HEK293 (cell line): ENCODE results near the gene MAP3K7CL.
A peak's percentile ranks its signal among the peaks of the same experiment; 100 is the strongest.

Experiments
- CTCF ChIA-PET: fragments of 350-600 bp; formaldehyde crosslinking; extraction: SDS; loops from one replicate; lab custom pipeline; 2021; ENCODE audit warnings: antibody characterized with exemption; lab: Yijun Ruan, JAX
- POLR2A ChIA-PET: fragments of 300-600 bp; formaldehyde crosslinking; extraction: SDS; loops from one replicate; lab custom pipeline; 2020; ENCODE audit warnings: antibody characterized with exemption, inconsistent platforms; lab: Yijun Ruan, JAX
- H3K27ac ChIP-seq: fragments of 200-500 bp; sonication (Bioruptor generic); 2 replicates; pipeline ENCODE4 v1.5.1; 2014; ENCODE audit warnings: low read depth, low read length, control low read depth, inconsistent platforms; ENCODE audit errors: extremely low read depth
- H3K36me3 ChIP-seq, 2 experiments: fragments of 200-500 bp in 1 of 2; sonication (Bioruptor generic) in 1 of 2; 1 replicate in 1 of 2; 2 replicates in 1 of 2; pipeline ENCODE4 v1.5.1; 2014 to 2017; ENCODE audit warnings: inconsistent platforms in 2 of 2, low read length in 2 of 2; ENCODE audit not compliant: control insufficient read depth in 2 of 2, insufficient read depth in 1 of 2
- H3K4me1 ChIP-seq: fragments of 200-500 bp; sonication (Bioruptor generic); 2 replicates; pipeline ENCODE4 v1.5.1; 2014; ENCODE audit warnings: mild to moderate bottlenecking, low read length, inconsistent platforms; ENCODE audit not compliant: control insufficient read depth, insufficient read depth
- H3K4me3 ChIP-seq: 2 replicates; pipeline ENCODE4 v1.5.1; 2011; ENCODE audit warnings: low read depth, mild to moderate bottlenecking, control low read depth, low read length, moderate library complexity
- H3K9me3 ChIP-seq: fragments of 200-500 bp; sonication (Bioruptor generic); 2 replicates; pipeline ENCODE4 v1.5.1; 2014; ENCODE audit warnings: low read depth, low read length, inconsistent platforms; ENCODE audit not compliant: control insufficient read depth, insufficient read depth
- FEZF1 ChIP-seq: fragments of 450-650 bp; formaldehyde crosslinking; IDR thresholded peaks from 2 replicates; pipeline ENCODE4 v1.5.1; 2016; ENCODE audit warnings: missing biosample characterization, missing genetic modification characterization
- RBAK ChIP-seq: fragments of 450-650 bp; formaldehyde crosslinking; IDR thresholded peaks from 2 replicates; pipeline ENCODE4 v1.5.1; 2016; ENCODE audit warnings: missing biosample characterization, missing genetic modification characterization
- SETDB1 ChIP-seq: IDR thresholded peaks from one replicate; pipeline ENCODE4 v1.6.1; 2017; ENCODE audit warnings: mild to moderate bottlenecking, low read length, moderate library complexity, mixed read lengths; ENCODE audit not compliant: insufficient read length
- TRIM28 ChIP-seq: IDR thresholded peaks from 2 replicates; pipeline ENCODE4 v1.6.1; 2011; ENCODE audit warnings: low read length, control low read depth, borderline replicate concordance
- YY2 ChIP-seq: fragments of 450-650 bp; formaldehyde crosslinking; IDR thresholded peaks from 2 replicates; pipeline ENCODE4 v1.5.1; 2016; ENCODE audit warnings: missing biosample characterization, missing genetic modification characterization
- ZBTB17 ChIP-seq: fragments of 450-650 bp; formaldehyde crosslinking; IDR thresholded peaks from 2 replicates; pipeline ENCODE4 v1.5.1; 2016; ENCODE audit warnings: missing biosample characterization, missing genetic modification characterization
- ZBTB20 ChIP-seq: fragments of 450-650 bp; formaldehyde crosslinking; IDR thresholded peaks from 2 replicates; pipeline ENCODE4 v1.5.1; 2016; ENCODE audit warnings: missing biosample characterization, missing genetic modification characterization
- ZBTB8A ChIP-seq: fragments of 450-650 bp; formaldehyde crosslinking; IDR thresholded peaks from 2 replicates; pipeline ENCODE4 v1.5.1; 2016; ENCODE audit warnings: missing biosample characterization, missing genetic modification characterization
- ZNF114 ChIP-seq: fragments of 450-650 bp; formaldehyde crosslinking; IDR thresholded peaks from 2 replicates; pipeline ENCODE4 v1.5.0; 2017; ENCODE audit warnings: missing biosample characterization, missing genetic modification characterization
- ZNF2 ChIP-seq: fragments of 450-650 bp; formaldehyde crosslinking; IDR thresholded peaks from 2 replicates; pipeline ENCODE4 v1.5.1; 2016; ENCODE audit warnings: missing biosample characterization, missing genetic modification characterization
- ZNF221 ChIP-seq: fragments of 450-650 bp; formaldehyde crosslinking; IDR thresholded peaks from 2 replicates; pipeline ENCODE4 v1.5.1; 2017; ENCODE audit warnings: missing biosample characterization, missing genetic modification characterization, borderline replicate concordance
- ZNF274 ChIP-seq, 2 experiments: fragments of 200-500 bp in 1 of 2; fragments of 450-650 bp in 1 of 2; sonication (Bioruptor generic) in 1 of 2; formaldehyde crosslinking in 1 of 2; IDR thresholded peaks; 2 replicates each; pipeline versions ENCODE4 v1.5.1 to v1.6.1; 2014 to 2016; ENCODE audit warnings: borderline replicate concordance in 1 of 2, inconsistent platforms in 1 of 2, low read length in 1 of 2, missing biosample characterization in 1 of 2, missing genetic modification characterization in 1 of 2
- ZNF335 ChIP-seq: fragments of 450-650 bp; formaldehyde crosslinking; conservative IDR thresholded peaks from 2 replicates; pipeline ENCODE4 v1.5.1; 2016; ENCODE audit warnings: missing biosample characterization, missing genetic modification characterization
- ZNF354C ChIP-seq: fragments of 450-650 bp; formaldehyde crosslinking; IDR thresholded peaks from 2 replicates; pipeline ENCODE4 v1.5.1; 2016; ENCODE audit warnings: missing biosample characterization, missing genetic modification characterization, low read depth, borderline replicate concordance
- ZNF391 ChIP-seq: fragments of 450-650 bp; formaldehyde crosslinking; IDR thresholded peaks from 2 replicates; pipeline ENCODE4 v1.5.1; 2016; ENCODE audit warnings: low read depth, missing biosample characterization, missing genetic modification characterization, borderline replicate concordance
- ZNF548 ChIP-seq: fragments of 450-650 bp; formaldehyde crosslinking; IDR thresholded peaks from 2 replicates; pipeline ENCODE4 v1.5.1; 2016; ENCODE audit warnings: missing biosample characterization, missing genetic modification characterization
- ZNF555 ChIP-seq: fragments of 450-650 bp; formaldehyde crosslinking; conservative IDR thresholded peaks from 2 replicates; pipeline ENCODE4 v1.5.1; 2017; ENCODE audit warnings: missing biosample characterization, mild to moderate bottlenecking, missing genetic modification characterization, inconsistent platforms
- ZNF558 ChIP-seq: fragments of 450-650 bp; formaldehyde crosslinking; IDR thresholded peaks from 2 replicates; pipeline ENCODE4 v1.5.1; 2016; ENCODE audit warnings: missing biosample characterization, missing genetic modification characterization
- ZNF785 ChIP-seq: fragments of 450-650 bp; formaldehyde crosslinking; IDR thresholded peaks from 2 replicates; pipeline ENCODE4 v1.5.1; 2016; ENCODE audit warnings: missing biosample characterization, missing genetic modification characterization
- ZSCAN16 ChIP-seq: fragments of 450-650 bp; formaldehyde crosslinking; IDR thresholded peaks from 2 replicates; pipeline ENCODE4 v1.5.1; 2016; ENCODE audit warnings: missing biosample characterization, missing genetic modification characterization
- TF ChIP-seq, protein P1 (sequence below): fragments of 450-650 bp; formaldehyde crosslinking; IDR thresholded peaks from 2 replicates; pipeline ENCODE4 v1.5.1; 2017; ENCODE audit warnings: missing biosample characterization, missing genetic modification characterization
- TF ChIP-seq, protein P2 (sequence below): fragments of 450-650 bp; formaldehyde crosslinking; IDR thresholded peaks from 2 replicates; pipeline ENCODE4 v1.5.1; 2016; ENCODE audit warnings: missing biosample characterization, missing genetic modification characterization, borderline replicate concordance
- TF ChIP-seq, protein P3 (sequence below): fragments of 450-650 bp; formaldehyde crosslinking; IDR thresholded peaks from 2 replicates; pipeline ENCODE4 v1.5.1; 2016; ENCODE audit warnings: missing biosample characterization, missing genetic modification characterization
- TF ChIP-seq, protein P4 (sequence below): fragments of 450-650 bp; IDR thresholded peaks from 2 replicates; pipeline ENCODE4 v1.5.1; 2018; ENCODE audit warnings: missing biosample characterization, mild to moderate bottlenecking, missing genetic modification characterization

Gene MAP3K7CL

DNA sequence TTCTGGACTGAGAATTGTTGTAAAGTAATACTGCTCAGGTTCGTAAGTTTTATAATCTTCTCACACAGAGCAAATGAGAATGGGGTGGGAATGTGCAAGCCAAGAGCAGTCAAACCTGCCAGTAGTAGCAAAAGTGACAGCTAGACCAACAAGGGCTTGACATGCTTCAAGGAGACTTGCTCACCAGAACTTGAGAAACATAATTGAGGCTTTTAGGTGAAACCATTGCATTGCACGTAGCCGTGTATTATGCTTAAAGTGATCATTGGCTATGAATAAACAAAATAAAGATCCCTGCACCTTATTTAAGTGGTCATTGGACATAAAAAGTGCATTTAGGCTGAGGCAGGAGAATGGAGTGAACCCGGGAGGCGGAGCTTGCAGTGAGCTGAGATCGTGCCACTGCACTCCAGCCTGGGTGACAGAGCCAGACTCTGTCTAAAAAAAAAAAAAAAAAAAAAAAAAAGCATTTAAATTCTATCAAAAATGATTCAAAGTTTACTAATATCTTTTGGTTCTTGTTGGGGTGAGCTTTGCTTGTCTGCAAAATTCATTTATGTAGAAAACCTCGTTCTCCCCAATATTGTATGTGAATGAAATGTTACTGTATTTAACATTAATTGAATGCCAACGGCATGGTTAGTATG, 45.2 kb upstream of the MAP3K7CL start:
- no peak overlapping the region for H3K27ac ChIP-seq
- ChIA-PET CTCF (interaction anchor here (0.7 to 4.4 kb wide), 4 partner anchors 29 to 415 kb away, joined by 3 to 39 read pairs (median 4); no protein-coding TSS in a partner anchor), POLR2A (interaction anchor here (1.0 kb wide), 1 partner anchor 29 kb away, joined by 5 read pairs; no protein-coding TSS in a partner anchor)
- H3K9me3 ChIP-seq = no peaks in the 10 kb centered on the region
- no peak overlapping the region for H3K4me3 ChIP-seq
- H3K4me1 ChIP-seq = 0 out of 2 replicates have a peak, but pooled peaks cover 8% of the 10 kb centered on the region
- no peaks in the 10 kb centered on the region for H3K36me3 ChIP-seq
- TF ChIP-seq FEZF1 = no peak
- TF ChIP-seq ZBTB8A (tag by site-specific recombination) = no peak
- TF ChIP-seq ZNF391 (tag by site-specific recombination) = no peak
- TF ChIP-seq SETDB1 = no peak
- no peak for TF ChIP-seq ZNF354C
- TF ChIP-seq ZSCAN16 (tag by site-specific recombination) = no peak
- no peak for TF ChIP-seq RBAK
- TF ChIP-seq ZNF221 (tag by site-specific recombination) = no peak
- TF ChIP-seq, protein P1, sequence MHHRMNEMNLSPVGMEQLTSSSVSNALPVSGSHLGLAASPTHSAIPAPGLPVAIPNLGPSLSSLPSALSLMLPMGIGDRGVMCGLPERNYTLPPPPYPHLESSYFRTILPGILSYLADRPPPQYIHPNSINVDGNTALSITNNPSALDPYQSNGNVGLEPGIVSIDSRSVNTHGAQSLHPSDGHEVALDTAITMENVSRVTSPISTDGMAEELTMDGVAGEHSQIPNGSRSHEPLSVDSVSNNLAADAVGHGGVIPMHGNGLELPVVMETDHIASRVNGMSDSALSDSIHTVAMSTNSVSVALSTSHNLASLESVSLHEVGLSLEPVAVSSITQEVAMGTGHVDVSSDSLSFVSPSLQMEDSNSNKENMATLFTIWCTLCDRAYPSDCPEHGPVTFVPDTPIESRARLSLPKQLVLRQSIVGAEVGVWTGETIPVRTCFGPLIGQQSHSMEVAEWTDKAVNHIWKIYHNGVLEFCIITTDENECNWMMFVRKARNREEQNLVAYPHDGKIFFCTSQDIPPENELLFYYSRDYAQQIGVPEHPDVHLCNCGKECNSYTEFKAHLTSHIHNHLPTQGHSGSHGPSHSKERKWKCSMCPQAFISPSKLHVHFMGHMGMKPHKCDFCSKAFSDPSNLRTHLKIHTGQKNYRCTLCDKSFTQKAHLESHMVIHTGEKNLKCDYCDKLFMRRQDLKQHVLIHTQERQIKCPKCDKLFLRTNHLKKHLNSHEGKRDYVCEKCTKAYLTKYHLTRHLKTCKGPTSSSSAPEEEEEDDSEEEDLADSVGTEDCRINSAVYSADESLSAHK (tag by site-specific recombination) = no peak
- TF ChIP-seq, protein P2, sequence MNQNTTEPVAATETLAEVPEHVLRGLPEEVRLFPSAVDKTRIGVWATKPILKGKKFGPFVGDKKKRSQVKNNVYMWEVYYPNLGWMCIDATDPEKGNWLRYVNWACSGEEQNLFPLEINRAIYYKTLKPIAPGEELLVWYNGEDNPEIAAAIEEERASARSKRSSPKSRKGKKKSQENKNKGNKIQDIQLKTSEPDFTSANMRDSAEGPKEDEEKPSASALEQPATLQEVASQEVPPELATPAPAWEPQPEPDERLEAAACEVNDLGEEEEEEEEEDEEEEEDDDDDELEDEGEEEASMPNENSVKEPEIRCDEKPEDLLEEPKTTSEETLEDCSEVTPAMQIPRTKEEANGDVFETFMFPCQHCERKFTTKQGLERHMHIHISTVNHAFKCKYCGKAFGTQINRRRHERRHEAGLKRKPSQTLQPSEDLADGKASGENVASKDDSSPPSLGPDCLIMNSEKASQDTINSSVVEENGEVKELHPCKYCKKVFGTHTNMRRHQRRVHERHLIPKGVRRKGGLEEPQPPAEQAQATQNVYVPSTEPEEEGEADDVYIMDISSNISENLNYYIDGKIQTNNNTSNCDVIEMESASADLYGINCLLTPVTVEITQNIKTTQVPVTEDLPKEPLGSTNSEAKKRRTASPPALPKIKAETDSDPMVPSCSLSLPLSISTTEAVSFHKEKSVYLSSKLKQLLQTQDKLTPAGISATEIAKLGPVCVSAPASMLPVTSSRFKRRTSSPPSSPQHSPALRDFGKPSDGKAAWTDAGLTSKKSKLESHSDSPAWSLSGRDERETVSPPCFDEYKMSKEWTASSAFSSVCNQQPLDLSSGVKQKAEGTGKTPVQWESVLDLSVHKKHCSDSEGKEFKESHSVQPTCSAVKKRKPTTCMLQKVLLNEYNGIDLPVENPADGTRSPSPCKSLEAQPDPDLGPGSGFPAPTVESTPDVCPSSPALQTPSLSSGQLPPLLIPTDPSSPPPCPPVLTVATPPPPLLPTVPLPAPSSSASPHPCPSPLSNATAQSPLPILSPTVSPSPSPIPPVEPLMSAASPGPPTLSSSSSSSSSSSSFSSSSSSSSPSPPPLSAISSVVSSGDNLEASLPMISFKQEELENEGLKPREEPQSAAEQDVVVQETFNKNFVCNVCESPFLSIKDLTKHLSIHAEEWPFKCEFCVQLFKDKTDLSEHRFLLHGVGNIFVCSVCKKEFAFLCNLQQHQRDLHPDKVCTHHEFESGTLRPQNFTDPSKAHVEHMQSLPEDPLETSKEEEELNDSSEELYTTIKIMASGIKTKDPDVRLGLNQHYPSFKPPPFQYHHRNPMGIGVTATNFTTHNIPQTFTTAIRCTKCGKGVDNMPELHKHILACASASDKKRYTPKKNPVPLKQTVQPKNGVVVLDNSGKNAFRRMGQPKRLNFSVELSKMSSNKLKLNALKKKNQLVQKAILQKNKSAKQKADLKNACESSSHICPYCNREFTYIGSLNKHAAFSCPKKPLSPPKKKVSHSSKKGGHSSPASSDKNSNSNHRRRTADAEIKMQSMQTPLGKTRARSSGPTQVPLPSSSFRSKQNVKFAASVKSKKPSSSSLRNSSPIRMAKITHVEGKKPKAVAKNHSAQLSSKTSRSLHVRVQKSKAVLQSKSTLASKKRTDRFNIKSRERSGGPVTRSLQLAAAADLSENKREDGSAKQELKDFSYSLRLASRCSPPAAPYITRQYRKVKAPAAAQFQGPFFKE (tag by site-specific recombination) = no peak
- no peak for TF ChIP-seq ZNF555 (tag by site-specific recombination)
- no peak for TF ChIP-seq YY2 (tag by site-specific recombination)
- TF ChIP-seq, protein P3, sequence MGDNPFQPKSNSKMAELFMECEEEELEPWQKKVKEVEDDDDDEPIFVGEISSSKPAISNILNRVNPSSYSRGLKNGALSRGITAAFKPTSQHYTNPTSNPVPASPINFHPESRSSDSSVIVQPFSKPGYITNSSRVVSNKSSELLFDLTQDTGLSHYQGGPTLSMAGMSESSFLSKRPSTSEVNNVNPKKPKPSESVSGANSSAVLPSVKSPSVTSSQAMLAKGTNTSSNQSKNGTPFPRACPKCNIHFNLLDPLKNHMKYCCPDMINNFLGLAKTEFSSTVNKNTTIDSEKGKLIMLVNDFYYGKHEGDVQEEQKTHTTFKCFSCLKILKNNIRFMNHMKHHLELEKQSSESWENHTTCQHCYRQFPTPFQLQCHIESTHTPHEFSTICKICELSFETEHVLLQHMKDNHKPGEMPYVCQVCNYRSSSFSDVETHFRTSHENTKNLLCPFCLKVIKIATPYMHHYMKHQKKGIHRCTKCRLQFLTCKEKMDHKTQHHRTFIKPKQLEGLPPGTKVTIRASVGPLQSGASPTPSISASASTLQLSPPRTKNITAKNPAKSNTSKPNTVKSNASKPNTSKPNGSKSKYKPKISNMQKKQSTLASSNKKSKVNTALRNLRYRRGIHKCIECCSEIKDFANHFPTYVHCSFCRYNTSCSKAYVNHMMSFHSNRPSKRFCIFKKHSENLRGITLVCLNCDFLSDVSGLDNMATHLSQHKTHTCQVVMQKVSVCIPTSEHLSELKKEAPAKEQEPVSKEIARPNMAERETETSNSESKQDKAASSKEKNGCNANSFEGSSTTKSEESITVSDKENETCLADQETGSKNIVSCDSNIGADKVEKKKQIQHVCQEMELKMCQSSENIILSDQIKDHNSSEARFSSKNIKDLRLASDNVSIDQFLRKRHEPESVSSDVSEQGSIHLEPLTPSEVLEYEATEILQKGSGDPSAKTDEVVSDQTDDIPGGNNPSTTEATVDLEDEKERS (tag by site-specific recombination) = no peak
- TF ChIP-seq ZNF2 (tag by site-specific recombination) = no peak
- TF ChIP-seq ZNF335 = peak; percentile 76
- no peak for TF ChIP-seq ZNF548 (tag by site-specific recombination)
- TF ChIP-seq ZNF274 (IDR thresholded peaks at IDR 0.05; ENCODE audit: low read length) = no peak
- no peak for TF ChIP-seq ZNF274 (tag by site-specific recombination; IDR thresholded peaks at IDR 0.05; ENCODE audit: borderline replicate concordance)
- TF ChIP-seq TRIM28 = no peak
- TF ChIP-seq ZNF785 = no peak
- TF ChIP-seq ZBTB17 (tag by site-specific recombination) = peak; percentile 71
- no peak for TF ChIP-seq ZNF558 (tag by site-specific recombination)
- TF ChIP-seq, protein P4, sequence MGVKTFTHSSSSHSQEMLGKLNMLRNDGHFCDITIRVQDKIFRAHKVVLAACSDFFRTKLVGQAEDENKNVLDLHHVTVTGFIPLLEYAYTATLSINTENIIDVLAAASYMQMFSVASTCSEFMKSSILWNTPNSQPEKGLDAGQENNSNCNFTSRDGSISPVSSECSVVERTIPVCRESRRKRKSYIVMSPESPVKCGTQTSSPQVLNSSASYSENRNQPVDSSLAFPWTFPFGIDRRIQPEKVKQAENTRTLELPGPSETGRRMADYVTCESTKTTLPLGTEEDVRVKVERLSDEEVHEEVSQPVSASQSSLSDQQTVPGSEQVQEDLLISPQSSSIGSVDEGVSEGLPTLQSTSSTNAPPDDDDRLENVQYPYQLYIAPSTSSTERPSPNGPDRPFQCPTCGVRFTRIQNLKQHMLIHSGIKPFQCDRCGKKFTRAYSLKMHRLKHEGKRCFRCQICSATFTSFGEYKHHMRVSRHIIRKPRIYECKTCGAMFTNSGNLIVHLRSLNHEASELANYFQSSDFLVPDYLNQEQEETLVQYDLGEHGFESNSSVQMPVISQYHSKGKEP (tag by site-specific recombination) = peak; percentile 24; the same call in 1 of the 2 replicates
- TF ChIP-seq ZBTB20 (tag by site-specific recombination) = peak; percentile 29; the same call in 1 of the 2 replicates
- no peak for TF ChIP-seq ZNF114 (tag by site-specific recombination)
